ENCODE data around the gene RBM14. TPM values are rescaled to one million over a fixed set of nuclear protein-coding genes. Genes with fewer than 3 reads are reported as not detected.

Gene RBM14
- total RNA-seq, 1 donor from 2014 or later = 39.2 TPM

GRCh38 chr11:66625752-66626149, 9.3 kb downstream of the RBM14 start:
- no peak overlapping the region for H3K4me3 ChIP-seq
- H3K27me3 ChIP-seq = no peaks in the 10 kb centered on the region
- peaks cover 0 to 30% of the 10 kb centered on the region in 2 donors for H3K4me1 ChIP-seq
- no peaks in the 10 kb centered on the region for H3K9me3 ChIP-seq
- no peak for TF ChIP-seq CTCF (IDR thresholded peaks at IDR 0.05)
- intact Hi-C loops (cut with DNase I) = no loop called here
- peaks cover 44 to 61% of the 10 kb centered on the region in 2 donors for H3K36me3 ChIP-seq
- no peak for DNase-seq (ENCODE audit: low spot score in 2 of 2)
- H3K27ac ChIP-seq = no peak overlapping the region

GRCh38 chr11:66626382-66626781, 10.0 kb downstream of the RBM14 start:
- no peak for DNase-seq (ENCODE audit: low spot score in 2 of 2)
- peaks cover 44 to 61% of the 10 kb centered on the region in 2 donors for H3K36me3 ChIP-seq
- intact Hi-C loops (cut with DNase I) = no loop called here
- H3K27ac ChIP-seq = no peak overlapping the region
- peaks cover 0 to 24% of the 10 kb centered on the region in 2 donors for H3K4me1 ChIP-seq
- H3K27me3 ChIP-seq = no peaks in the 10 kb centered on the region
- no peak for TF ChIP-seq CTCF (IDR thresholded peaks at IDR 0.05)
- no peak overlapping the region for H3K4me3 ChIP-seq
- no peaks in the 10 kb centered on the region for H3K9me3 ChIP-seq

GRCh38 chr11:66626926-66627325, 10.5 kb downstream of the RBM14 start:
- Histone ChIP-seq H3K9me3 (no peaks in the 10 kb centered on the region), H3K4me3 (no peak overlapping the region), H3K27me3 (no peaks in the 10 kb centered on the region), H3K36me3 (peaks cover 44 to 61% of the 10 kb centered on the region in 2 donors), H3K27ac (no peak overlapping the region), H3K4me1 (peaks cover 0 to 20% of the 10 kb centered on the region in 2 donors)
- intact Hi-C loops (cut with DNase I) = no loop called here
- DNase-seq (ENCODE audit: low spot score in 2 of 2) = no peak
- no peak for TF ChIP-seq CTCF (IDR thresholded peaks at IDR 0.05)

GRCh38 chr11:66628061-66628603, 11.7 kb downstream of the RBM14 start:
- no peaks in the 10 kb centered on the region for H3K9me3 ChIP-seq
- H3K36me3 ChIP-seq = peaks cover 44 to 61% of the 10 kb centered on the region in 2 donors
- H3K4me3 ChIP-seq = no peak overlapping the region
- TF ChIP-seq CTCF (IDR thresholded peaks at IDR 0.05) = no peak
- H3K4me1 ChIP-seq = peaks cover 0 to 9% of the 10 kb centered on the region in 2 donors
- H3K27ac ChIP-seq = no peak overlapping the region
- intact Hi-C loops (cut with DNase I) = no loop called here
- DNase-seq (ENCODE audit: low spot score in 2 of 2) = no peak
- H3K27me3 ChIP-seq = no peaks in the 10 kb centered on the region

- intact Hi-C loops (cut with DNase I) = no loop called here
- no peak overlapping the region for H3K4me3 ChIP-seq
- H3K9me3 ChIP-seq = no peaks in the 10 kb centered on the region
- no peak for DNase-seq (ENCODE audit: low spot score in 2 of 2)
- peaks cover 0 to 3% of the 10 kb centered on the region in 2 donors for H3K4me1 ChIP-seq
- peaks cover 36 to 62% of the 10 kb centered on the region in 2 donors for H3K36me3 ChIP-seq
- no peak overlapping the region for H3K27ac ChIP-seq
- TF ChIP-seq CTCF (IDR thresholded peaks at IDR 0.05) = no peak
- no peaks in the 10 kb centered on the region for H3K27me3 ChIP-seq
These were observed 12.9 kb downstream of the RBM14 start for GRCh38 chr11:66629356-66629755.

- no peaks in the 10 kb centered on the region for H3K4me1 ChIP-seq
These were observed 15.5 kb downstream of the RBM14 start for GRCh38 chr11:66631883-66632282.

More at GRCh38 chr11:66631883-66632282, 15.5 kb downstream of the RBM14 start:
- no peak overlapping the region for H3K27ac ChIP-seq
- DNase-seq (ENCODE audit: low spot score in 2 of 2) = no peak
- H3K27me3 ChIP-seq = no peaks in the 10 kb centered on the region
- H3K9me3 ChIP-seq = no peaks in the 10 kb centered on the region
- H3K4me3 ChIP-seq = no peak overlapping the region
- peaks cover 10 to 36% of the 10 kb centered on the region in 2 donors for H3K36me3 ChIP-seq
- intact Hi-C loops (cut with DNase I) = no loop called here
- no peak for TF ChIP-seq CTCF (IDR thresholded peaks at IDR 0.05)

Measured in ascending aorta (tissue), 2 donors.